HEK293 (cell line): ENCODE data around the gene CACNA1F.

ENCODE experiments used
- CTCF ChIA-PET: fragments of 350-600 bp; formaldehyde crosslinking; extraction: SDS; loops from one replicate; lab custom pipeline; 2021; ENCODE audit warnings: antibody characterized with exemption; lab: Yijun Ruan, JAX
- POLR2A ChIA-PET: fragments of 300-600 bp; formaldehyde crosslinking; extraction: SDS; loops from one replicate; lab custom pipeline; 2020; ENCODE audit warnings: antibody characterized with exemption, inconsistent platforms; lab: Yijun Ruan, JAX
- H3K27ac ChIP-seq: fragments of 200-500 bp; sonication (Bioruptor generic); 2 replicates; pipeline ENCODE4 v1.5.1; 2014; ENCODE audit warnings: low read depth, low read length, control low read depth, inconsistent platforms; ENCODE audit errors: extremely low read depth
- H3K36me3 ChIP-seq, 2 experiments: fragments of 200-500 bp in 1 of 2; sonication (Bioruptor generic) in 1 of 2; 1 replicate in 1 of 2; 2 replicates in 1 of 2; pipeline ENCODE4 v1.5.1; 2014 to 2017; ENCODE audit warnings: inconsistent platforms in 2 of 2, low read length in 2 of 2; ENCODE audit not compliant: control insufficient read depth in 2 of 2, insufficient read depth in 1 of 2
- H3K4me1 ChIP-seq: fragments of 200-500 bp; sonication (Bioruptor generic); 2 replicates; pipeline ENCODE4 v1.5.1; 2014; ENCODE audit warnings: mild to moderate bottlenecking, low read length, inconsistent platforms; ENCODE audit not compliant: control insufficient read depth, insufficient read depth
- H3K4me3 ChIP-seq: 2 replicates; pipeline ENCODE4 v1.5.1; 2011; ENCODE audit warnings: low read depth, mild to moderate bottlenecking, control low read depth, low read length, moderate library complexity
- H3K9me3 ChIP-seq: fragments of 200-500 bp; sonication (Bioruptor generic); 2 replicates; pipeline ENCODE4 v1.5.1; 2014; ENCODE audit warnings: low read depth, low read length, inconsistent platforms; ENCODE audit not compliant: control insufficient read depth, insufficient read depth
- FEZF1 ChIP-seq: fragments of 450-650 bp; formaldehyde crosslinking; IDR thresholded peaks from 2 replicates; pipeline ENCODE4 v1.5.1; 2016; ENCODE audit warnings: missing biosample characterization, missing genetic modification characterization
- KLF9 ChIP-seq: fragments of 450-650 bp; formaldehyde crosslinking; IDR thresholded peaks from 2 replicates; pipeline ENCODE4 v1.5.1; 2016; ENCODE audit warnings: missing biosample characterization, missing genetic modification characterization, low read depth
- ZBTB20 ChIP-seq: fragments of 450-650 bp; formaldehyde crosslinking; IDR thresholded peaks from 2 replicates; pipeline ENCODE4 v1.5.1; 2016; ENCODE audit warnings: missing biosample characterization, missing genetic modification characterization
- ZFP41 ChIP-seq: fragments of 450-650 bp; formaldehyde crosslinking; IDR thresholded peaks from 2 replicates; pipeline ENCODE4 v1.5.1; 2016; ENCODE audit warnings: missing biosample characterization, missing genetic modification characterization, borderline replicate concordance
- ZNF121 ChIP-seq: fragments of 450-650 bp; formaldehyde crosslinking; IDR thresholded peaks from 2 replicates; pipeline ENCODE4 v1.5.1; 2016; ENCODE audit warnings: missing biosample characterization, missing genetic modification characterization
- ZNF133 ChIP-seq: fragments of 450-650 bp; formaldehyde crosslinking; IDR thresholded peaks from 2 replicates; pipeline ENCODE4 v1.5.1; 2016; ENCODE audit warnings: missing biosample characterization, missing genetic modification characterization
- ZNF19 ChIP-seq: fragments of 450-650 bp; formaldehyde crosslinking; IDR thresholded peaks from 2 replicates; pipeline ENCODE4; 2016; ENCODE audit warnings: missing biosample characterization, missing genetic modification characterization, low read depth
- ZNF211 ChIP-seq: fragments of 450-650 bp; formaldehyde crosslinking; IDR thresholded peaks from 2 replicates; pipeline ENCODE4 v1.5.1; 2016; ENCODE audit warnings: low read depth, missing biosample characterization, missing genetic modification characterization
- ZNF223 ChIP-seq: fragments of 450-650 bp; formaldehyde crosslinking; IDR thresholded peaks from 2 replicates; pipeline ENCODE4 v1.5.1; 2016; ENCODE audit warnings: missing biosample characterization, missing genetic modification characterization
- ZNF292 ChIP-seq: fragments of 450-650 bp; formaldehyde crosslinking; IDR thresholded peaks from 2 replicates; pipeline ENCODE4 v1.5.1; 2016; ENCODE audit warnings: low read depth, missing biosample characterization, missing genetic modification characterization, borderline replicate concordance
- ZNF366 ChIP-seq: fragments of 450-650 bp; formaldehyde crosslinking; conservative IDR thresholded peaks from 2 replicates; pipeline ENCODE4 v1.5.1; 2016; ENCODE audit warnings: missing biosample characterization, missing genetic modification characterization
- ZNF426 ChIP-seq: fragments of 450-650 bp; formaldehyde crosslinking; IDR thresholded peaks from 2 replicates; pipeline ENCODE4 v1.5.1; 2017; ENCODE audit warnings: missing biosample characterization, missing genetic modification characterization, mild to moderate bottlenecking, inconsistent platforms, moderate library complexity
- ZNF610 ChIP-seq: fragments of 450-650 bp; formaldehyde crosslinking; IDR thresholded peaks from 2 replicates; pipeline ENCODE4 v1.5.1; 2016; ENCODE audit warnings: missing biosample characterization, missing genetic modification characterization, borderline replicate concordance
- ZNF654 ChIP-seq: fragments of 450-650 bp; formaldehyde crosslinking; IDR thresholded peaks from 2 replicates; pipeline ENCODE4 v1.5.1; 2016; ENCODE audit warnings: low read depth, missing biosample characterization, missing genetic modification characterization
- ZNF677 ChIP-seq: fragments of 450-650 bp; IDR thresholded peaks from 2 replicates; pipeline ENCODE4 v1.5.0; 2018; ENCODE audit warnings: missing biosample characterization, mild to moderate bottlenecking, missing genetic modification characterization, moderate library complexity
- ZNF701 ChIP-seq: fragments of 450-650 bp; formaldehyde crosslinking; IDR thresholded peaks from 2 replicates; pipeline ENCODE4 v1.5.1; 2016; ENCODE audit warnings: missing biosample characterization, missing genetic modification characterization
- ZNF785 ChIP-seq: fragments of 450-650 bp; formaldehyde crosslinking; IDR thresholded peaks from 2 replicates; pipeline ENCODE4 v1.5.1; 2016; ENCODE audit warnings: missing biosample characterization, missing genetic modification characterization
- TF ChIP-seq, protein P1 (sequence below): fragments of 450-650 bp; formaldehyde crosslinking; IDR thresholded peaks from 2 replicates; pipeline ENCODE4 v1.5.1; 2017; ENCODE audit warnings: missing biosample characterization, missing genetic modification characterization
- TF ChIP-seq, protein P2 (sequence below): fragments of 450-650 bp; formaldehyde crosslinking; IDR thresholded peaks from 2 replicates; pipeline ENCODE4 v1.5.1; 2016; ENCODE audit warnings: missing biosample characterization, missing genetic modification characterization

The CACNA1F gene

DNA sequence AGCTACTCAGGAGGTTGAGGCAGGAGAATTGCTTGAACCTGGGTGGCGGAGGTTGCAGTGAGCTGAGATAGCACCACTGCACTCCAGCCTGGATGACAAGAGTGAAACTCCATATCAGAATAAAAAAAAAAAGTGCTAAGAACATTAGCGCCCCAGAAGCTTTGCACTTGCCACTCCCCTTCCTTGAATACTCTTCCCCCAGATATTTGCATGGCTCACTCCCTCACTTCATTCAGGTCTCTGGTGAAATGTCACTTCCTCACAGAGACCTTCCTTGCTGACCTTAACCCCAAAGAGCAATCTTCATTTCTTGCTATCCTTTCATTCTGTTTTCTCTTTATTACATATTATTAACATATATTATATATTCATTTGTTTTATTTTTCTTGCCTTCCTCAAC is 11.3 kb downstream of the CACNA1F start:
- CTCF ChIA-PET: no interaction called here
- H3K4me1 ChIP-seq: no peaks in the 10 kb centered on the region
- no peak for TF ChIP-seq ZNF677 (tag by site-specific recombination)
- TF ChIP-seq ZNF292 (tag by site-specific recombination): no peak
- TF ChIP-seq, all 188 proteins: peak for 0
- no peaks in the 10 kb centered on the region for H3K9me3 ChIP-seq
- H3K27ac ChIP-seq: no peak overlapping the region
- no peak overlapping the region for H3K4me3 ChIP-seq
- H3K36me3 ChIP-seq: no peaks in the 10 kb centered on the region
- POLR2A ChIA-PET: no interaction called here

GRCh38 chrX:49220100-49220499 is 13.0 kb downstream of the CACNA1F start:
- ChIA-PET POLR2A (no interaction called here), CTCF (no interaction called here)
- no peaks in the 10 kb centered on the region for H3K36me3 ChIP-seq
- H3K9me3 ChIP-seq: no peaks in the 10 kb centered on the region
- TF ChIP-seq ZNF121 (tag by site-specific recombination): peak; percentile 80
- no peak for TF ChIP-seq ZNF785
- no peaks in the 10 kb centered on the region for H3K4me1 ChIP-seq
- no peak overlapping the region for H3K4me3 ChIP-seq
- H3K27ac ChIP-seq: no peak overlapping the region

DNA sequence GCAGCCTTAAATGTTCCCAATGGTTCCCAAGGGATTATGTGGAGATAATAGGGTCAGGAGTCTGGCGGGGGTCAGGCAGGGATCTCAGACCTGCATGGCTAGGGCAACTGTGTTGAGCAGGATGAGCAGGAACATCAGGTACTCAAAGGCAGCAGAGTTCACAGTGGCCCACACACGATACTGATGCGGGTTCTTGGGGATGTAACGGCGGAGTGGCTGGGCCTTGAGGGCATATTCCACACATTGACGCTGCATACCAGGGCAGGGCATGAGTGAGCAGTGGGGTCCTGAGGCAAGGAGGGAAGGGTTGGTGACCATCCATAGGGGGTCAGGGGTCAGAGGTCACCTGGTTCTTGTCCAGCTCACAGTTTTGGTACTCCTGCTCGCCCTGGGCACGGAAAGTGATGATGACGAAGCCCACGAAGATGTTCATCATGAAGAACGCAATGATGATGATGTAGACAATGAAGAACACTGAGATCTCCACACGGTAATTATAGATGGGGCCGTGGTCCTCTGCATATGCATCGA is 18.1 kb downstream of the CACNA1F start:
- TF ChIP-seq ZFP41 (no peak), FEZF1 (no peak), ZNF366 (tag by site-specific recombination) (no peak), ZBTB20 (tag by site-specific recombination) (no peak), ZNF211 (no peak), ZNF223 (tag by site-specific recombination) (no peak), ZNF19 (tag by site-specific recombination) (no peak), ZNF654 (tag by site-specific recombination) (no peak)
- TF ChIP-seq, protein P1, sequence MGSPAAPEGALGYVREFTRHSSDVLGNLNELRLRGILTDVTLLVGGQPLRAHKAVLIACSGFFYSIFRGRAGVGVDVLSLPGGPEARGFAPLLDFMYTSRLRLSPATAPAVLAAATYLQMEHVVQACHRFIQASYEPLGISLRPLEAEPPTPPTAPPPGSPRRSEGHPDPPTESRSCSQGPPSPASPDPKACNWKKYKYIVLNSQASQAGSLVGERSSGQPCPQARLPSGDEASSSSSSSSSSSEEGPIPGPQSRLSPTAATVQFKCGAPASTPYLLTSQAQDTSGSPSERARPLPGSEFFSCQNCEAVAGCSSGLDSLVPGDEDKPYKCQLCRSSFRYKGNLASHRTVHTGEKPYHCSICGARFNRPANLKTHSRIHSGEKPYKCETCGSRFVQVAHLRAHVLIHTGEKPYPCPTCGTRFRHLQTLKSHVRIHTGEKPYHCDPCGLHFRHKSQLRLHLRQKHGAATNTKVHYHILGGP (tag by site-specific recombination): no peak
- Histone ChIP-seq H3K36me3 (no peaks in the 10 kb centered on the region), H3K4me1 (no peaks in the 10 kb centered on the region), H3K9me3 (no peaks in the 10 kb centered on the region), H3K4me3 (no peak overlapping the region), H3K27ac (no peak overlapping the region)
- POLR2A ChIA-PET: no interaction called here
- CTCF ChIA-PET: no interaction called here

DNA sequence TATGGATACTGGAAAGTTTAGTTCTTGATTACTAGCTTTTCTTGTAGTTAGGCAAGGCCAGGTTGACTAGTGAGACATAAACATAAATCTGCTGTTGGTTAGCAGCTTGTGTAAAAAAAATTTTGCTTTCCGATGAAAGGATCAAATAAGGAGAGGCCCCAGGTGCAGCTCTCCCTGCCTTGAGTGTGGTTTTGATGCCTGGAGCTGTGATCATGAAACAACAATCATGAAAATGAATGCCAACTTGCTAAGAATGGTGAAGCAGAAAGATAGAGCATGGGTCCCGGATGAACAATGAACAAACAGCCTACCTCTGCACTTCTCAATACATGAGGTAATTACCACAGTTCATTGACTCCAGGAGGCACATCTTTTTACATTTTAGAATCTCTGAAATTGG is 18.7 kb downstream of the CACNA1F start:
- H3K4me1 ChIP-seq: no peaks in the 10 kb centered on the region
- TF ChIP-seq ZNF701 (tag by site-specific recombination) (no peak), KLF9 (tag by site-specific recombination) (no peak), ZNF610 (no peak), ZNF426 (no peak), ZNF133 (tag by site-specific recombination) (no peak)
- TF ChIP-seq, protein P2, sequence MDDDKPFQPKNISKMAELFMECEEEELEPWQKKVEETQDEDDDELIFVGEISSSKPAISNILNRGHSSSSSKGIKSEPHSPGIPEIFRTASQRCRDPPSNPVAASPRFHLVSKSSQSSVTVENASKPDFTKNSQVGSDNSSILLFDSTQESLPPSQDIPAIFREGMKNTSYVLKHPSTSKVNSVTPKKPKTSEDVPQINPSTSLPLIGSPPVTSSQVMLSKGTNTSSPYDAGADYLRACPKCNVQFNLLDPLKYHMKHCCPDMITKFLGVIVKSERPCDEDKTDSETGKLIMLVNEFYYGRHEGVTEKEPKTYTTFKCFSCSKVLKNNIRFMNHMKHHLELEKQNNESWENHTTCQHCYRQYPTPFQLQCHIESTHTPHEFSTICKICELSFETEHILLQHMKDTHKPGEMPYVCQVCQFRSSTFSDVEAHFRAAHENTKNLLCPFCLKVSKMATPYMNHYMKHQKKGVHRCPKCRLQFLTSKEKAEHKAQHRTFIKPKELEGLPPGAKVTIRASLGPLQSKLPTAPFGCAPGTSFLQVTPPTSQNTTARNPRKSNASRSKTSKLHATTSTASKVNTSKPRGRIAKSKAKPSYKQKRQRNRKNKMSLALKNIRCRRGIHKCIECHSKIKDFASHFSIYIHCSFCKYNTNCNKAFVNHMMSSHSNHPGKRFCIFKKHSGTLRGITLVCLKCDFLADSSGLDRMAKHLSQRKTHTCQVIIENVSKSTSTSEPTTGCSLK (tag by site-specific recombination): no peak
- H3K27ac ChIP-seq: no peak overlapping the region
- H3K36me3 ChIP-seq: no peaks in the 10 kb centered on the region
- H3K9me3 ChIP-seq: no peaks in the 10 kb centered on the region
- H3K4me3 ChIP-seq: no peak overlapping the region
- CTCF ChIA-PET: interaction anchor here (0.5 kb wide), 1 partner anchor 655 kb away, joined by 3 read pairs; no protein-coding TSS in a partner anchor
- POLR2A ChIA-PET: no interaction called here
